GM19023 (cell line): ENCODE results near the gene PRSS21.

Experiments
- ATAC-seq: cut with Tn5 transposase; IDR thresholded peaks from one replicate; pipeline ENCODE4 v1.9.1; 2021; ENCODE audit warnings: mild to moderate bottlenecking, moderate library complexity; ENCODE audit not compliant: unreplicated experiment

Gene PRSS21

DNA sequence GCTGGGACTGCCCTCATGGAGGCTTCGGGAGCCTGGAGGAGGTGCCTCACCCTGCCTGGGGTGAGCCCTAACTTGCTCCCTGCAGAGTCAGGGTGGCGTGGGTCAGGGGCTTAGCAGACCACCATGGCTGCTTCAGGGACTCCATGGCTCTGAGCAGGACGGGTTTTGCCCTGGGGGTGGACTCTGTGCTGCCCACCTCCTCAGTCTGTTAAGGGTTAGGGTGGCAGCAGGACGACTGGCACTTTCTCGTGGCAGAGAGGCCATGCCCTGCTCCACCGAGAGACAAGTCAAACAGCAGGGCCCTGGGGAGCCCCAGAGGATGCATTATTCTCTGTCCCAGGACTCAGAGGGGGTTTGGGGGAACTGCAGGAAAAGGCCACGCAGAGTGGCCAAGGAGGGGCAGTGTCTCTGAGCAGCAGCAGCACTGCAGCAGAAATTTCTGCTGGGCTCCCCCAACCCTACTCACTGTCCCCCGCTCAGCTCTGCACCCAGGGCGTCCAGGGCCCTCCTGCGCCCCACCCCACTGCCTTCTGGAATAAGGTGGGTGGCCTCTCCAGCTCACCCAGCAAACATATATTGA, 42.7 kb downstream of the PRSS21 start:
- ATAC-seq: no peak

DNA sequence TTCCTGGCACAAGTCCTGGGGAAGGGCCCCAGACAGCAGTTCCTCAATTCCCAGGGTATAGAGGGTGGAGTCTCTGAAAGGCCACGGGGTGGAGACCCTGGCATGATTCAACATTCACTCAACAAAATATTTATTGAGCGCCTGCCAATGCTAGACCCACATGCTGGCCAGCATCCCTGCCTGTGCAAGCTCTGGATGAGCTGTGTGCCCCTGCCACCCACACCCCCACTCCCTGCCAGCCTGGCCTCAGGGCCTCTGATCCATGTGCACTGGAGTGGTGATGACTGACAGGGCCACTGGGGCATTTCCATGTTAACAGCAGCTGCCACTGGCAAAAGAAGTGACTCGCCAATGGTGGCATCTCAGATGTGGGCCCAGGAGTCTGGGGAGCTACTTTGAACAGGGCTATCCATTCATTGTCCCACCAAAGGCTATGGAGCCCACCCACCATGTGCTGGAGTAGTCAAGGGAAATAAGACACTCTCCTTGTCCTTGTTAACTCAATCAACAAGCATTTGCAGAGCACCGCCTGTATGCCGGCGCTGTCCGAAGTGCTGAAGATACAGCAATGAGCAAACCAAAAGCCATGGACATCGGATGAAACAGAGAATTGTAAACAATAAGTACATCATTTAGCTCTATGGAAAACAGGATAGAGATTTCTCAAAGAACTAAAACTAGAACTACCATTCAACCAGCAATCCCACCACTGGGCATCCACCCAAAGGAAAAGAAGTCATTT, 44.0 kb downstream of the PRSS21 start:
- ATAC-seq: no peak

DNA sequence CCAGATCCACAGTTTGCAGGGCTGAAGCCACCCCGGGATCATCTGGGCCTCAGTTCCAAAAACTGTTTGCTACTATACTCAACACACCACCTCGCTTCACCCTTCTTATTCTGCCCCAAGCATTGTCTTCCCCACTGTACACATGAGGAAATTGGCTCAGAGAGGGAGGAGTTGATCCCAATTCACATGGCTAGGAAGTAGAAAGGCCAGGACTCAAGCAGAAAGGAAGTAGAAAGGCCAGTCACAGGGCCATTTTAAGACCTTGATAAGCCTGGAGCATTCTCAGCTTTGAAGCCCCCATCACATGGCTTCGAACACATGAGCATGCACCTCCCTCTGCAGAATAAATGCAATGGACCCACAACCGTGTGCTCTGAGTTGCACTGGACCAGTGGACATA, 48.6 kb downstream of the PRSS21 start:
- ATAC-seq: no peak

DNA sequence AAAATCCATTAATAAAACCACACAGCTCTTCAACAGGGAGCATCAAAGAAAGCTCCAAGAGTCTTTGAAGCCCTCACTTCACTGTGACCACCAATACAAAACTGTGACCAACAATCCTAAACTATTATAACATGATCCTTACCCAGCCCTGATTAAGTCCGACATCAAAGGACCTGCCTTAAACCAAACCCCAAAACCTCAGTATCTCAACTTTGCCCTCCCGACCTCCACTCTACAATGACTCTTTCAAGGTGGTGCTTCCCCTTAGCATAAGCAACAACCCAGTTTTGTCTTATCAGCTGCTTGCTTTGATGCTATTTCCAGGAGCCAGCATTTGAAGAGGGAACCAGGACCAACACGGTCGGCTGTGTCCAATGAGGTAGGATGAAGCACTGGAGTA, 49.4 kb downstream of the PRSS21 start:
- no peak for ATAC-seq

DNA sequence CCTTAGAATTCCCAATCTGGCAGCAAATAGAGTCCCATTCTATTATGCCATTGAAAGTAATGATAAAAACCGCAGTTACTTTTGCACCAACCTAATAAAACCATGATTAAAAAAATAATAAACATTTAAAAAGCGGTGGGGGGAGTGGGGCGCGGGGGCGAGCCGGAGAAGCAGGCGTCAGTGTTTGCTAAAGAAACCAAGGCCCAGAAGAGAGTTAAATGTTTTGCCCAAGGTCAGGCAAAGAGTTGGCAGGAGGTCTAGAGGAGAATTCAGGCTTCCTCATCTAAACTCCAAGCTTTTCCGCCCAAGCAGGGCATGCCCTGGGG, 50.6 kb downstream of the PRSS21 start:
- no peak for ATAC-seq

DNA sequence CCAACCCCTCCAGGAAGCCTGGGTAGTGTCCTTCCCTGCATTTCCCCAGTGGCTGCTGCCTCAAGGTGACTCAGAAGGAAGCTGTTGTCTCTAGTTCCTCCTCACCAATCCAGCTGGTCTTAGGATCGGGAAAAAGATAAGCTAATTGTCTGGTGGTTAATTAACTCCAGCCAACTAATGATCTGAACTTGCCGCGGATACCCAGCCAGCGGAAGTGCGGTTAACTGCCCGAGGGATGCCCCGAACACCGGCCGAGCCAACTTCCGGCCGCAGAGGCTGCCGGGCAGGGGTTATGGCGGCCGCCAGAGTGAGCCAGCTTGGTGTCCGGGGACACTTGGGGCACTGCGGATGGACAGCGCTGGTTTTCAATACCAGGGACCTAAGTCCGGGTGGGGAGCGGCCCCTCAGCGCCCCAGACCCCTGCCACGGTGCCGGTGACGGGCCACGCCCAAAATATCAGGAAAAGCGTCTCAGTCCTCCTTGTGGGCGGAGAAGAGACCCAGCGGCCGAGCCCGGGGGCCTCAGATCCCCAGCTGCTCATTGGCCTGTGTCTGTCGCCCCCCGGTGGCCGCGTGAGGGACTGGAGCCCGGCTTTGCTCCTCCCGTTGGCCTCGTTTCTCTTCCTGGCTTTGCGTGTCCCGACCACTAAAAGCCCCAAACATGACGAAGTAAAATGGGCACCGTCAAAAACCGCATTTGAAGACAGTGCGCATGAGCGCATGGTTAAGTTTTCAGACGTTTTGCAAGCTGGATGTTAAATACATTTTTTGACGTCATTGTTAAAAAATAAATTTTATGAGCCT, 51.2 kb downstream of the PRSS21 start:
- peak; percentile 85 for ATAC-seq
